ENCODE results near the gene TYROBP. TPM values are rescaled to one million over a fixed set of nuclear protein-coding genes. Genes with fewer than 3 reads are reported as not detected.
A peak's percentile ranks its signal among the peaks of the same experiment; 100 is the strongest.

The TYROBP gene
- total RNA-seq, 1 donor from 2014 or later, result 68.5 TPM

DNA sequence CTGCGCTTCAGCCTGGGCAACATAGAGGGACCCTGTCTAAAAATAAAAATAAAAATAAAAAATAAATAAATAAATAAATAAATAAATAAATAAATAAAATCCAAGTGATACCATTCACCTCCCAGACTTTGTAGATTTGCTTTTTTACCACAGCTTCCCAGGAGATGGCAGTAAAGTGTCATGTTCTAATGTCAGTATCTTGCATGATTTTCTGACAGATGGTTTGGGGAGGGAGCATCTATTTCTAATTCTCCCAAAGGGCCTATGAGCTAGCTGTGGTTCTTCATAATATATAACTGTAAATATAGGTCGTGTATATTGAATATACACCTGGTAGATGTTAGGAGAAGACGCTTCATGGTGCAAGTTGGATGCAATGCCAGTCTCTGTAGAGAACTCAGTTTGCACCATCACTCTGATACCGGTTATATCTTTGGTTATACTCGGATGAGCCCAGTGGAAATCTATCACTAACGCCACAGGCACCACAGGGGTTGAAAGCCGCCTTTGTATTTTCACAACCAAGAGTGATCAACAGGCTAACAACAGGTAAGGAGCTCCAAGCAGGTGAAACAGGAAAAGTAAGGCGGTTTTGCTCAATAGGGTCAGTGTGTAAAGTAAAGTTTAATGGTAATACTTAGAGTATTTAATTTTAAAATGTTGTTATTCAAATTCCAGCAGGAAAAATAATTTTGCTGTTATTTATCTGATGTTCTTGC is 25.8 kb downstream of the TYROBP start:
- H3K4me3 ChIP-seq, result no peak overlapping the region
- TF ChIP-seq, protein P1, sequence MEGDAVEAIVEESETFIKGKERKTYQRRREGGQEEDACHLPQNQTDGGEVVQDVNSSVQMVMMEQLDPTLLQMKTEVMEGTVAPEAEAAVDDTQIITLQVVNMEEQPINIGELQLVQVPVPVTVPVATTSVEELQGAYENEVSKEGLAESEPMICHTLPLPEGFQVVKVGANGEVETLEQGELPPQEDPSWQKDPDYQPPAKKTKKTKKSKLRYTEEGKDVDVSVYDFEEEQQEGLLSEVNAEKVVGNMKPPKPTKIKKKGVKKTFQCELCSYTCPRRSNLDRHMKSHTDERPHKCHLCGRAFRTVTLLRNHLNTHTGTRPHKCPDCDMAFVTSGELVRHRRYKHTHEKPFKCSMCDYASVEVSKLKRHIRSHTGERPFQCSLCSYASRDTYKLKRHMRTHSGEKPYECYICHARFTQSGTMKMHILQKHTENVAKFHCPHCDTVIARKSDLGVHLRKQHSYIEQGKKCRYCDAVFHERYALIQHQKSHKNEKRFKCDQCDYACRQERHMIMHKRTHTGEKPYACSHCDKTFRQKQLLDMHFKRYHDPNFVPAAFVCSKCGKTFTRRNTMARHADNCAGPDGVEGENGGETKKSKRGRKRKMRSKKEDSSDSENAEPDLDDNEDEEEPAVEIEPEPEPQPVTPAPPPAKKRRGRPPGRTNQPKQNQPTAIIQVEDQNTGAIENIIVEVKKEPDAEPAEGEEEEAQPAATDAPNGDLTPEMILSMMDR (IDR thresholded peaks at IDR 0.05), result peak in 2 of 3 experiments; percentile 41 to 54
- TF ChIP-seq POLR2A (IDR thresholded peaks at IDR 0.05) (no peak), POLR2AphosphoS5 (IDR thresholded peaks at IDR 0.05; ENCODE audit: insufficient read depth in 1 of 2, low read depth in 1 of 2) (peak in 1 of 2 donors; percentile 75)
- no peaks in the 10 kb centered on the region for H3K9me3 ChIP-seq
- intact Hi-C loops (cut with DNase I), result no loop called here
- no peaks in the 10 kb centered on the region for H3K4me1 ChIP-seq
- DNase-seq (ENCODE audit: extremely low spot score in 2 of 2), result no peak
- no peaks in the 10 kb centered on the region for H3K27me3 ChIP-seq
- no peak overlapping the region for H3K27ac ChIP-seq
- no peaks in the 10 kb centered on the region for H3K36me3 ChIP-seq

DNA sequence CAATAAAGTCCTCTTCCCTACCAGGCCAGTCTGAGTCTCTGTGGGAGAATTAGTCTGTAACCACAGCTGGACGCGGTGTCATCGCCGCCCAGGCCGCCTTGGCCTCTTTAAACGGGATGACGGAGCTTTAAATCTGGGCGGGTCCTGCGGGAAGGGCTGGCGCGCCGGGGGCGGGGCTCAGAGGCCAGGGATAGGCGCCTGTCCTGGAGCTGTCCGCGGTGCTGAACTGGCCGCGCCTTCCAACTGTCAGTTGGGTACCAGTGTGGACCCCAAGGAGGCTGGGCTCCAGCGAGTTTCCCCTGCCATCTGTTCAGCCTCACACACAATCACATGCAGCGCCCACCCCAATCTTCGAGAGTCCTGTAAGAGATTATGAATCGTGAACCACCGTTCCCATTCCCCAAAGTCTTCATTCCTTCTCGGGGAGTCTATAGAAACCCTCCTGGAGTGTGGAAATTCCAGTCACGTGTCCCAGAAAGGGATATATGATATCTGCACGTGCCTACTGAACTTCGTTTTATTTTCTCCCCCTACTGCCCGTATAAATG is 28.3 kb downstream of the TYROBP start:
- Histone ChIP-seq H3K4me1 (no peaks in the 10 kb centered on the region), H3K9me3 (no peaks in the 10 kb centered on the region), H3K4me3 (no peak overlapping the region), H3K36me3 (no peaks in the 10 kb centered on the region), H3K27ac (no peak overlapping the region), H3K27me3 (no peaks in the 10 kb centered on the region)
- no peak for DNase-seq (ENCODE audit: extremely low spot score in 2 of 2)
- intact Hi-C loops (cut with DNase I), result loop anchor here (2.0 kb wide), 1 partner anchor 51 kb away; no protein-coding TSS in a partner anchor
- no peak for TF ChIP-seq POLR2A (IDR thresholded peaks at IDR 0.05)
- TF ChIP-seq POLR2AphosphoS5 (IDR thresholded peaks at IDR 0.05; ENCODE audit: insufficient read depth in 1 of 2, low read depth in 1 of 2), result peak; percentile 38 to 43

DNA sequence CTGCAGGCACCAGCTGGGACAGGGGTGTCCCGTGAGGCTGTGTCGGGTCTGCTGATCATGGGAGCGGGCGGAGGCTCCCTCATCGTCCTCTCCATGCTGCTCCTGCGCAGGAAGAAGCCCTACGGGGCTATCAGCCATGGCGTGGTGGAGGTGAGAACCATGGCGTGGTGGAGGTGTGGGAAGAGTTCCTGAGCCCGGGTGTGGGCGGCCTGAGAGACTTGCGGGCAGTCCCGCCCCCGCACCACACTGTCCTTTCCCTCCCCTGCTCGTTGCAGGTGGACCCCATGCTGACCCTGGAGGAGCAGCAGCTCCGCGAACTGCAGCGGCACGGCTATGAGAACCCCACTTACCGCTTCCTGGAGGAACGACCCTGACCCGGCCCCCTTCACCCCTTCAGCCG is 29.0 kb downstream of the TYROBP start:
- intact Hi-C loops (cut with DNase I), result no loop called here

DNA sequence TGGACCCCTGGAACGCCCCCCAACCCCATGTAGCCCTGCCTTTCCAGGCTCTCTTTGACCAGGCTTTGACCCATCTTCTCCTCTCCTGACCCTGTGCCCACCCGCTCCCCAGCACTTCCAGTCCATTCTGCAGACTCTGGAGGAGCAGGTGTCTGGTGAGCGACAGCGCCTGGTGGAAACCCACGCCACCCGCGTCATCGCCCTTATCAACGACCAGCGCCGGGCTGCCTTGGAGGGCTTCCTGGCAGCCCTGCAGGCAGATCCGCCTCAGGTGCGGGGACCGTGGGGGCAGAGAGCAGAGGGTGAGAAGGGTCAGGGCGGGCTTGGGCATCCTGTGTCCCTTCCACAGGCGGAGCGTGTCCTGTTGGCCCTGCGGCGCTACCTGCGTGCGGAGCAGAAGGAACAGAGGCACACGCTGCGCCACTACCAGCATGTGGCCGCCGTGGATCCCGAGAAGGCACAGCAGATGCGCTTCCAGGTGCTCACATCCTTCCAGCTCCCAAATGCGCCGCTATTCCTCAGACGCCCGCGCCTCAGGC is 33.6 kb downstream of the TYROBP start:
- intact Hi-C loops (cut with DNase I), result no loop called here
- DNase-seq (ENCODE audit: extremely low spot score in 2 of 2), result no peak
- H3K36me3 ChIP-seq, result no peaks in the 10 kb centered on the region
- peaks cover 8% of the 10 kb centered on the region for H3K4me1 ChIP-seq
- H3K27me3 ChIP-seq, result no peaks in the 10 kb centered on the region
- H3K27ac ChIP-seq, result no peak overlapping the region
- no peaks in the 10 kb centered on the region for H3K9me3 ChIP-seq
- H3K4me3 ChIP-seq, result no peak overlapping the region
- TF ChIP-seq POLR2A (IDR thresholded peaks at IDR 0.05), result no peak
- TF ChIP-seq, protein P1 (IDR thresholded peaks at IDR 0.05), result no peak
- no peak for TF ChIP-seq POLR2AphosphoS5 (IDR thresholded peaks at IDR 0.05; ENCODE audit: insufficient read depth in 1 of 2, low read depth in 1 of 2)

More for the DNA sequence above, 29.0 kb downstream of the TYROBP start:
- Histone ChIP-seq H3K9me3 (no peaks in the 10 kb centered on the region), H3K36me3 (no peaks in the 10 kb centered on the region), H3K4me1 (no peaks in the 10 kb centered on the region), H3K4me3 (no peak overlapping the region), H3K27ac (no peak overlapping the region), H3K27me3 (no peaks in the 10 kb centered on the region)
- DNase-seq (ENCODE audit: extremely low spot score in 2 of 2), result no peak
- TF ChIP-seq POLR2A (IDR thresholded peaks at IDR 0.05) (no peak), POLR2AphosphoS5 (IDR thresholded peaks at IDR 0.05; ENCODE audit: insufficient read depth in 1 of 2, low read depth in 1 of 2) (no peak)
- TF ChIP-seq, protein P1 (IDR thresholded peaks at IDR 0.05), result no peak

DNA sequence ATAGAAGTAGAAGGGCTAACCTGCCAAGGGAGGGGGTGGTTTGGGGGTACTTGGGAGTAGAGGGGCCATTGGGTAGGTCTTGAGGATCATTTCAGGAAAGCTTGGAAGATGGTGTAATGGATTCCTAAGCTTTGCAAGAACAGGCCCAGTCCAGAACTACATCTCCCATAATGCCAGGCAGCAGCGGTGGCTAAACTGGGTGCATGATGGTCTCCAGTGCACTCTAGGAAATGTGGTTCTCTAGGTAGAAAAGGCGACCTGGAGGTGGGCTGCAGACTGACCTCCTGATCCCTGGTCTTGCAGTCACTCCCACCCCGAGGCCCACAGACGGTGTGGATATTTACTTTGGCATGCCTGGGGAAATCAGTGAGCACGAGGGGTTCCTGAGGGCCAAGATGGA is 35.9 kb downstream of the TYROBP start:
- intact Hi-C loops (cut with DNase I), result no loop called here
- Histone ChIP-seq H3K9me3 (no peaks in the 10 kb centered on the region), H3K36me3 (no peaks in the 10 kb centered on the region), H3K4me3 (no peak overlapping the region), H3K27ac (no peak overlapping the region), H3K4me1 (peaks cover 18% of the 10 kb centered on the region), H3K27me3 (no peaks in the 10 kb centered on the region)
- no peak for DNase-seq (ENCODE audit: extremely low spot score in 2 of 2)
- TF ChIP-seq POLR2AphosphoS5 (IDR thresholded peaks at IDR 0.05; ENCODE audit: insufficient read depth in 1 of 2, low read depth in 1 of 2) (no peak), POLR2A (IDR thresholded peaks at IDR 0.05) (no peak)
- TF ChIP-seq, protein P1 (IDR thresholded peaks at IDR 0.05), result no peak
